WTC11 (cell line): Measurements from ENCODE around the gene MRPL37.

Experiments used
- ATF6 ChIP-seq: sonication (generic); formaldehyde crosslinking; IDR thresholded peaks from 2 replicates; pipeline ENCODE4 v1.8.1; 2023; ENCODE audit warnings: mild to moderate bottlenecking, missing genetic modification reagents
- CTCF ChIP-seq: fragments of 200-600 bp; IDR thresholded peaks from 2 replicates; pipeline ENCODE4 v1.8.0; 2022; ENCODE audit warnings: antibody characterized with exemption
- GABPB1 ChIP-seq: sonication (generic); formaldehyde crosslinking; IDR thresholded peaks from 2 replicates; pipeline ENCODE4 v1.8.1; 2023; ENCODE audit warnings: mild to moderate bottlenecking, missing genetic modification reagents
- MAX ChIP-seq: sonication (generic); formaldehyde crosslinking; IDR thresholded peaks from 2 replicates; pipeline ENCODE4 v1.8.0; 2022; ENCODE audit warnings: mild to moderate bottlenecking, missing genetic modification reagents
- NFYB ChIP-seq: sonication (generic); formaldehyde crosslinking; conservative IDR thresholded peaks from 2 replicates; pipeline ENCODE4 v1.8.0; 2022; ENCODE audit warnings: low read depth, missing genetic modification reagents
- PRDM15 ChIP-seq: sonication (generic); formaldehyde crosslinking; IDR thresholded peaks from 2 replicates; pipeline ENCODE4 v1.8.0; 2022; ENCODE audit warnings: missing genetic modification reagents
- STAT6 ChIP-seq: sonication (generic); formaldehyde crosslinking; conservative IDR thresholded peaks from 2 replicates; pipeline ENCODE4 v1.8.1; 2023; ENCODE audit warnings: mild to moderate bottlenecking, low read depth, missing genetic modification reagents, moderate library complexity

- TF ChIP-seq GABPB1 (CRISPR knock-in tag) (no peak), STAT6 (no peak), MAX (no peak), CTCF (no peak), PRDM15 (CRISPR knock-in tag) (no peak), ATF6 (CRISPR knock-in tag) (no peak), NFYB (CRISPR knock-in tag) (no peak)
Observed at GRCh38 chr1:54160351-54160750, 39.6 kb upstream of the MRPL37 start.
